Liver (tissue), 9 donors: ENCODE measurements around the gene HYLS1. TPM values are rescaled to one million over a fixed set of nuclear protein-coding genes. Genes with fewer than 3 reads are reported as not detected.

ENCODE experiments used
- DNase-seq: peaks from one replicate; pipeline ENCODE4 v3.0.0-alpha.2; 2017; ENCODE audit warnings: low spot score
- H3K27ac ChIP-seq, 2 donors: one replicate each; pipeline ENCODE4 v1.7.0; 2013; ENCODE audit warnings: inconsistent platforms in 2 of 2, low read length in 2 of 2, control low read depth in 1 of 2, low read depth in 1 of 2, mild to moderate bottlenecking in 1 of 2
- H3K27me3 ChIP-seq, 4 donors: one replicate each; pipeline versions ENCODE4 v1.6.1 to v1.7.0; 2013; ENCODE audit warnings: low read length in 3 of 4, inconsistent platforms in 1 of 4, mild to moderate bottlenecking in 1 of 4, moderate library complexity in 1 of 4; ENCODE audit not compliant: control insufficient read depth in 4 of 4, insufficient read depth in 4 of 4
- H3K36me3 ChIP-seq, 4 donors: one replicate each; pipeline versions ENCODE4 v1.6.1 to v1.7.0; 2013; ENCODE audit warnings: low read length in 3 of 4, mild to moderate bottlenecking in 3 of 4, low read depth in 1 of 4, moderate library complexity in 1 of 4; ENCODE audit not compliant: control insufficient read depth in 4 of 4, insufficient read depth in 3 of 4
- H3K4me1 ChIP-seq, 4 donors: one replicate each; pipeline versions ENCODE4 v1.6.1 to v1.7.0; 2013; ENCODE audit warnings: low read length in 3 of 4, mild to moderate bottlenecking in 3 of 4, moderate library complexity in 1 of 4; ENCODE audit not compliant: control insufficient read depth in 4 of 4, insufficient read depth in 4 of 4
- H3K4me3 ChIP-seq, 3 donors: one replicate each; pipeline versions ENCODE4 v1.6.1 to v1.7.0; 2013; ENCODE audit warnings: low read length in 3 of 3, control low read depth in 1 of 3, low read depth in 1 of 3, mild to moderate bottlenecking in 1 of 3
- H3K9ac ChIP-seq, 2 donors: one replicate each; pipeline ENCODE4 v1.7.0; 2013; ENCODE audit warnings: low read length in 2 of 2, mild to moderate bottlenecking in 2 of 2, moderate library complexity in 2 of 2, control low read depth in 1 of 2, low read depth in 1 of 2
- H3K9me3 ChIP-seq, 4 donors: one replicate each; pipeline versions ENCODE4 v1.6.1 to v1.7.0; 2013; ENCODE audit warnings: low read length in 3 of 4; ENCODE audit not compliant: control insufficient read depth in 4 of 4
- ATF3 ChIP-seq: IDR thresholded peaks from 2 replicates; pipeline ENCODE4 v1.6.1; 2016; ENCODE audit warnings: antibody characterized with exemption
- CTCF ChIP-seq: fragments of 150-350 bp; IDR thresholded peaks from 2 replicates; pipeline ENCODE4 v1.5.1; 2017; ENCODE audit warnings: improper control_type of control experiment, low read depth, low read length; ENCODE audit not compliant: missing input control
- EGR1 ChIP-seq, 2 donors: IDR thresholded peaks; 2 replicates each; pipeline ENCODE4 v1.6.1; 2016 to 2018; ENCODE audit warnings: antibody characterized with exemption in 2 of 2, low read depth in 2 of 2
- FOXA1 ChIP-seq: IDR thresholded peaks from 2 replicates; pipeline ENCODE4 v1.6.1; 2016; ENCODE audit warnings: antibody characterized with exemption
- FOXA2 ChIP-seq: IDR thresholded peaks from 2 replicates; pipeline ENCODE4 v1.6.1; 2016; ENCODE audit warnings: antibody characterized with exemption
- GABPA ChIP-seq, 2 donors: IDR thresholded peaks in 1 of 2; conservative IDR thresholded peaks in 1 of 2; 2 replicates each; pipeline ENCODE4 v1.6.1; 2016; ENCODE audit warnings: antibody characterized with exemption in 2 of 2, mild to moderate bottlenecking in 1 of 2, moderate library complexity in 1 of 2
- HNF4A ChIP-seq, 2 donors: conservative IDR thresholded peaks; 2 replicates each; pipeline ENCODE4 v1.6.1; 2016; ENCODE audit warnings: antibody characterized with exemption in 2 of 2, mild to moderate bottlenecking in 2 of 2
- JUND ChIP-seq, 2 donors: IDR thresholded peaks; 2 replicates each; pipeline ENCODE4 v1.6.1; 2016; ENCODE audit warnings: antibody characterized with exemption in 2 of 2
- NR2F2 ChIP-seq: IDR thresholded peaks from 2 replicates; pipeline ENCODE4 v1.6.1; 2016; ENCODE audit warnings: antibody characterized with exemption
- RAD21 ChIP-seq, 2 donors: IDR thresholded peaks; 2 replicates each; pipeline ENCODE4 v1.6.1; 2016; ENCODE audit warnings: antibody characterized with exemption in 2 of 2, mild to moderate bottlenecking in 2 of 2
- REST ChIP-seq: IDR thresholded peaks from 2 replicates; pipeline ENCODE4 v1.6.1; 2016; ENCODE audit warnings: antibody characterized with exemption, mild to moderate bottlenecking
- RXRA ChIP-seq, 2 donors: IDR thresholded peaks; 2 replicates each; pipeline ENCODE4 v1.6.1; 2017 to 2018; ENCODE audit warnings: antibody characterized with exemption in 2 of 2, mild to moderate bottlenecking in 1 of 2
- TAF1 ChIP-seq: conservative IDR thresholded peaks from 2 replicates; pipeline ENCODE4 v1.6.1; 2016; ENCODE audit warnings: antibody characterized with exemption, mild to moderate bottlenecking
- YY1 ChIP-seq: IDR thresholded peaks from 2 replicates; pipeline ENCODE4 v1.6.1; 2016; ENCODE audit warnings: antibody characterized with exemption, mild to moderate bottlenecking
- ZBTB33 ChIP-seq: IDR thresholded peaks from 2 replicates; pipeline ENCODE4 v1.6.1; 2016; ENCODE audit warnings: antibody characterized with exemption
- WGBS: extraction: QIAGEN DNeasy Blood & Tissue Kit; methylation state at CpG from one replicate; pipeline ENCODE4 v1.1.7; 2013; 5-methylcytosine and 5-hydroxymethylcytosine counted together
- polyA plus RNA-seq, 2 donors: library from polyadenylated mRNA; stranded (reverse) in 1 of 2; unstranded in 1 of 2; fragments of 200-250 nt in 1 of 2; fragments of >200 nt in 1 of 2; fragmentation: Nextera tagmentation in 1 of 2; extraction: Ambion mirVana in 1 of 2; gene quantifications; one replicate each; pipeline versions ENCODE4 v1.2.1 to v1.2.3, GENCODE V29; 2013 to 2015
- total RNA-seq, 2 donors: library from RNA; depleted of rRNA; stranded (reverse); fragments of >200 nt; gene quantifications; one replicate each; pipeline ENCODE4 v1.2.3, GENCODE V29; 2014
- donor health status: healthy.
- donor health status: healthy.
- donor health status: healthy.
- donor health status: healthy.
- donor health status: healthy.

Gene HYLS1
- total and polyA plus RNA-seq, 4 donors: 1.9 to 4.9 (median 3.7) TPM

GRCh38 chr11:125944350-125945010, 57.0 kb downstream of the HYLS1 start:
- Histone ChIP-seq H3K9ac (no peak overlapping the region), H3K9me3 (no peaks in the 10 kb centered on the region), H3K27ac (no peak overlapping the region), H3K36me3 (no peaks in the 10 kb centered on the region), H3K4me1 (peaks cover 0 to 5% (median 1%) of the 10 kb centered on the region in 4 donors), H3K27me3 (no peaks in the 10 kb centered on the region), H3K4me3 (no peak overlapping the region)
- TF ChIP-seq GABPA (IDR thresholded peaks at IDR 0.05 in 1 of 2, conservative IDR thresholded peaks at IDR 0.05 in 1 of 2) (no peak), EGR1 (IDR thresholded peaks at IDR 0.05; ENCODE audit: low read depth in 2 of 2) (no peak)
- peak; percentile 23 for DNase-seq
- 86% methylated on average over 13 of the region's 13 CpGs for WGBS

- peak; percentile 27 for DNase-seq
- 77% methylated on average over 15 of the region's 15 CpGs for WGBS
These were observed 57.7 kb downstream of the HYLS1 start for GRCh38 chr11:125945011-125945796.

GRCh38 chr11:125945797-125946520, 58.5 kb downstream of the HYLS1 start, which contains the start of gene VSIG10L2:
TSS of gene VSIG10L2 (plus strand) at chr11:125946044. CDS start at chr11:125946056, 12 bp downstream.
- Histone ChIP-seq H3K4me3 (no peak within 1 kb of the TSS), H3K9me3 (no peaks in the 10 kb centered on the region), H3K4me1 (peaks cover 0 to 5% (median 1%) of the 10 kb centered on the region in 4 donors), H3K9ac (no peak within 1 kb of the TSS), H3K27ac (no peak within 1 kb of the TSS), H3K27me3 (no peaks in the 10 kb centered on the region), H3K36me3 (no peaks in the 10 kb centered on the region)
- peak; percentile 16 for DNase-seq
- 85% methylated on average over 8 of the region's 8 CpGs for WGBS
- TF ChIP-seq EGR1 (IDR thresholded peaks at IDR 0.05; ENCODE audit: low read depth in 2 of 2): no peak
- no peak for TF ChIP-seq FOXA2
- no peak for TF ChIP-seq REST
- TF ChIP-seq CTCF: no peak
- TF ChIP-seq HNF4A (conservative IDR thresholded peaks at IDR 0.05): no peak
- TF ChIP-seq FOXA1: no peak
- no peak for TF ChIP-seq GABPA (IDR thresholded peaks at IDR 0.05 in 1 of 2, conservative IDR thresholded peaks at IDR 0.05 in 1 of 2)
- TF ChIP-seq RXRA (IDR thresholded peaks at IDR 0.05): no peak
- no peak for TF ChIP-seq TAF1
- TF ChIP-seq JUND (IDR thresholded peaks at IDR 0.05): no peak
- TF ChIP-seq ATF3: no peak
- TF ChIP-seq NR2F2: no peak
- no peak for TF ChIP-seq YY1
- TF ChIP-seq RAD21 (IDR thresholded peaks at IDR 0.05): no peak
- no peak for TF ChIP-seq ZBTB33

More at GRCh38 chr11:125945011-125945796, 57.7 kb downstream of the HYLS1 start:
- peaks cover 0 to 5% (median 1%) of the 10 kb centered on the region in 4 donors for H3K4me1 ChIP-seq
- H3K27ac ChIP-seq: no peak overlapping the region
- H3K27me3 ChIP-seq: no peaks in the 10 kb centered on the region
- H3K4me3 ChIP-seq: no peak overlapping the region
- TF ChIP-seq NR2F2 (no peak), HNF4A (conservative IDR thresholded peaks at IDR 0.05) (no peak), JUND (IDR thresholded peaks at IDR 0.05) (no peak), RXRA (IDR thresholded peaks at IDR 0.05) (no peak), ATF3 (no peak)
- H3K36me3 ChIP-seq: no peaks in the 10 kb centered on the region
- no peak overlapping the region for H3K9ac ChIP-seq
- no peaks in the 10 kb centered on the region for H3K9me3 ChIP-seq
